ENCODE results near the gene CHAF1B. TPM values are rescaled to one million over a fixed set of nuclear protein-coding genes. Genes with fewer than 3 reads are reported as not detected.

Gene CHAF1B
- total and polyA plus RNA-seq, 9 of the 15 experiments (the other 6 are each of a cell fraction or from before 2014, with no cell fraction given): 7.5 to 36.8 (median 21.0) TPM

GRCh38 chr21:36437745-36438128, 52.5 kb downstream of the CHAF1B start (continued):
- TF ChIP-seq MECOM (CRISPR knock-in tag; IDR thresholded peaks at IDR 0.05) (0 out of 2 replicates have a peak, but pooled peaks have one; percentile 36), HSF4 (CRISPR knock-in tag; IDR thresholded peaks at IDR 0.05; ENCODE audit: borderline replicate concordance) (no peak), RCOR1 (IDR thresholded peaks at IDR 0.05; ENCODE audit: borderline replicate concordance in 1 of 2, low read depth in 2 of 2, low read length in 2 of 2) (peak in 1 of 2 experiments; percentile 59; a peak in 1 of 4 replicates), NR2C2 (CRISPR knock-in tag; IDR thresholded peaks at IDR 0.05) (no peak), NR2C2 (tag; IDR thresholded peaks at IDR 0.05) (peak; percentile 37; the same call in 1 of the 2 replicates), ZNF408 (CRISPR knock-in tag; IDR thresholded peaks at IDR 0.05; ENCODE audit: low read depth) (no peak), NR4A1 (CRISPR knock-in tag; IDR thresholded peaks at IDR 0.05) (no peak), NR4A1 (tag; IDR thresholded peaks at IDR 0.05) (no peak), ZNF407 (IDR thresholded peaks at IDR 0.05; ENCODE audit: low read depth) (no peak), GATA2 (CRISPR knock-in tag; IDR thresholded peaks at IDR 0.05) (0 out of 2 replicates have a peak, but pooled peaks have one; percentile 12), CTBP1 (IDR thresholded peaks at IDR 0.05; ENCODE audit: borderline replicate concordance) (peak; percentile 74; the same call in 1 of the 2 replicates), SMARCB1 (IDR thresholded peaks at IDR 0.05; ENCODE audit: insufficient read length, low read depth) (no peak), TRIM24 (IDR thresholded peaks at IDR 0.05) (peak; percentile 31 to 41; a peak in 2 of 4 replicates), NFIX (CRISPR knock-in tag; IDR thresholded peaks at IDR 0.05; ENCODE audit: low read depth) (no peak), WHSC1 (IDR thresholded peaks at IDR 0.05; ENCODE audit: low read length) (no peak), HDAC3 (IDR thresholded peaks at IDR 0.05; ENCODE audit: borderline replicate concordance, partially characterized antibody) (no peak), STAT5B (CRISPR knock-in tag; IDR thresholded peaks at IDR 0.05) (no peak)
- TF ChIP-seq, protein P1, sequence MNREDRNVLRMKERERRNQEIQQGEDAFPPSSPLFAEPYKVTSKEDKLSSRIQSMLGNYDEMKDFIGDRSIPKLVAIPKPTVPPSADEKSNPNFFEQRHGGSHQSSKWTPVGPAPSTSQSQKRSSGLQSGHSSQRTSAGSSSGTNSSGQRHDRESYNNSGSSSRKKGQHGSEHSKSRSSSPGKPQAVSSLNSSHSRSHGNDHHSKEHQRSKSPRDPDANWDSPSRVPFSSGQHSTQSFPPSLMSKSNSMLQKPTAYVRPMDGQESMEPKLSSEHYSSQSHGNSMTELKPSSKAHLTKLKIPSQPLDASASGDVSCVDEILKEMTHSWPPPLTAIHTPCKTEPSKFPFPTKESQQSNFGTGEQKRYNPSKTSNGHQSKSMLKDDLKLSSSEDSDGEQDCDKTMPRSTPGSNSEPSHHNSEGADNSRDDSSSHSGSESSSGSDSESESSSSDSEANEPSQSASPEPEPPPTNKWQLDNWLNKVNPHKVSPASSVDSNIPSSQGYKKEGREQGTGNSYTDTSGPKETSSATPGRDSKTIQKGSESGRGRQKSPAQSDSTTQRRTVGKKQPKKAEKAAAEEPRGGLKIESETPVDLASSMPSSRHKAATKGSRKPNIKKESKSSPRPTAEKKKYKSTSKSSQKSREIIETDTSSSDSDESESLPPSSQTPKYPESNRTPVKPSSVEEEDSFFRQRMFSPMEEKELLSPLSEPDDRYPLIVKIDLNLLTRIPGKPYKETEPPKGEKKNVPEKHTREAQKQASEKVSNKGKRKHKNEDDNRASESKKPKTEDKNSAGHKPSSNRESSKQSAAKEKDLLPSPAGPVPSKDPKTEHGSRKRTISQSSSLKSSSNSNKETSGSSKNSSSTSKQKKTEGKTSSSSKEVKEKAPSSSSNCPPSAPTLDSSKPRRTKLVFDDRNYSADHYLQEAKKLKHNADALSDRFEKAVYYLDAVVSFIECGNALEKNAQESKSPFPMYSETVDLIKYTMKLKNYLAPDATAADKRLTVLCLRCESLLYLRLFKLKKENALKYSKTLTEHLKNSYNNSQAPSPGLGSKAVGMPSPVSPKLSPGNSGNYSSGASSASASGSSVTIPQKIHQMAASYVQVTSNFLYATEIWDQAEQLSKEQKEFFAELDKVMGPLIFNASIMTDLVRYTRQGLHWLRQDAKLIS (CRISPR knock-in tag; IDR thresholded peaks at IDR 0.05): no peak
